NCI-H226 (cell line): ENCODE data around the gene FBRSL1.

Experiments
- DNase-seq: peaks from one replicate; pipeline ENCODE4 v3.0.0-alpha.2; 2015

Gene FBRSL1

DNA sequence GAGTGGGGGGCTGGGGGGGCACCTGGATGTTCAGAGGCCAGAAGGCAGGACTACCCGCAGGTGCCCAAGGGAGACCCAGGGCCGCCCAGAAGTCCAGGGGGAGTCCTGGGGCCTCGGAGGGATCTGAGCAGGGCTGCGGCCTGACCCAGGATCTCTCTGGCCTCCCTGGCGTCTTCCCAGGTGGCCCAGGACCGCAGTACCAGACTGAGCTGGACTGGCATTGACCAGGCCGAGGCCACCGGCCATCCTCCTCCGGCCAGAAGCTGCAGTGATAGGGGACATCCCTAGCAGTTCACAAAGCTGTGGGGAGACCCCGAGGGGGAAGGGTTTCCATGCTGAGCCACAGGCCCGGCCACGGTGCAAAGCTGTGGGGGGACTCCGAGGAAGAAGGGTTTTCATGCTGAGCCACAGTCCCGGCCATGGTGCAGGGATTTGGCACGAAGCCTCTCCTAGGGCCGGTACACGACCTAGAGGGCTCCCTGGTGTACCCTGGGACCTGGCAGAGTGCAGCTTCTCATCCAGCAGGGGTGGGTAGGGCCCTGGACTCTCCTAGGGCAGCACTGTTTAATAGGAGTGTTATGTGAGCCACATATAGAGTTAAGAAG, 24.4 kb downstream of the FBRSL1 start:
- DNase-seq = no peak

DNA sequence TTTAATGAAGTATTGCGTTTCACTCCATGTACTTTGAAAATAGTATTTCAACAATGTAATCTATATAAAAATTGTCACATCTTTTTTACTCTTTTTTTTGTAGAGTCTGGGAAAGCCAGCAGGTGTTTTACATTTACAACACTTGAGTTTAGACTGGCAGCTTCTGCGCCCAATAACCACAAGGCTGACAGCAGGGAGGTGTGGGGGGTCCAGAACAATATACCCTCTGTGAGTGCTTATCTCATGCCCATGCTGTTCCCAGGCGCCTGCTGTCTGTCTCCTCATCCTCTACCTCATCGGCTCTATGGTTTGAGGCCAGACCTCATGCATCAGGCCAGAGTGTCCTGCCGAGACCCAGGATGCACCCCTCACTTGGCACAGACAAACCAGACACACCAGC, 24.9 kb downstream of the FBRSL1 start:
- DNase-seq = no peak

DNA sequence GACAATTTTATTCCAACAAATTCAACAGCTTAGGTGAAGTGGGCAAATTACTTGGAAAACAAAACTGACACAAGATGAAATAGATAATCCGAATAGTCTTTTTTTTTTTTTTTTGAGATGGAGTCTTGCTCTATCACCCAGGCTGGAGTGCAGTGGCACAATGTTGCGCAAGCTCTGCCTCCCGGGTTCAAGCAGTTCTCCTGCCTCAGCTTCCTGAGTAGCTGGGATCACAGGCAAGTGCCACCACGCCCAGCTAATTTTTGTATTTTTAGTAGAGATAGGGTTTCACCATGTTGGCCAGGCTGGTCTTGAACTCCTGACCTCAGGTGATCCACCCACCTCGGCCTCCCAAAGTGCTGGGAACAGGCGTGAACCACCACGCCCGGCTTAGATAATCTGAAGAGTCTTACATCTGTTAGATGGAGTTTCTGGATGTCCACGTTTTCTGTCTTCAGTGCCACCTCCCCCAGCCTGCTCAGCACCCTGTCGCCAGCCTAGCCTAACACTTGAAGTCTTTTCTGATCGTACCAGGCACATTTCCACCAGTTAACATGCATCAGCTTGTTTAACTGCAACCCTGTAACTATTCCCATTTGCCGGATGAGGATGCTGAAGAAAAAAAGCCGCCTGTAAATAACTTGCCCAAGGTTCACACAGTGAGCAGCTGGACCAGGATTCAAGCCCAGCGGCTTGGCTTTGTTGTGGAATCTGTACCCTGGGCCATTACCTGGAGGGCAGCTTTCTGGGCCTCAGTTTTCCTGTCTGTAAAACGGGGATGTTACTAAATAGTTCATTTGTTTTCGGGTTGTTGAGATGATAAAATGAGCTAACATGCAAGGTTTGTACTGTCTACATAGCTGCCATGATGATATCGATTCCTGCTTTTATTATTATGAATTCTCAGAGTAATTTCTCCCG, 26.4 kb downstream of the FBRSL1 start:
- DNase-seq = no peak

DNA sequence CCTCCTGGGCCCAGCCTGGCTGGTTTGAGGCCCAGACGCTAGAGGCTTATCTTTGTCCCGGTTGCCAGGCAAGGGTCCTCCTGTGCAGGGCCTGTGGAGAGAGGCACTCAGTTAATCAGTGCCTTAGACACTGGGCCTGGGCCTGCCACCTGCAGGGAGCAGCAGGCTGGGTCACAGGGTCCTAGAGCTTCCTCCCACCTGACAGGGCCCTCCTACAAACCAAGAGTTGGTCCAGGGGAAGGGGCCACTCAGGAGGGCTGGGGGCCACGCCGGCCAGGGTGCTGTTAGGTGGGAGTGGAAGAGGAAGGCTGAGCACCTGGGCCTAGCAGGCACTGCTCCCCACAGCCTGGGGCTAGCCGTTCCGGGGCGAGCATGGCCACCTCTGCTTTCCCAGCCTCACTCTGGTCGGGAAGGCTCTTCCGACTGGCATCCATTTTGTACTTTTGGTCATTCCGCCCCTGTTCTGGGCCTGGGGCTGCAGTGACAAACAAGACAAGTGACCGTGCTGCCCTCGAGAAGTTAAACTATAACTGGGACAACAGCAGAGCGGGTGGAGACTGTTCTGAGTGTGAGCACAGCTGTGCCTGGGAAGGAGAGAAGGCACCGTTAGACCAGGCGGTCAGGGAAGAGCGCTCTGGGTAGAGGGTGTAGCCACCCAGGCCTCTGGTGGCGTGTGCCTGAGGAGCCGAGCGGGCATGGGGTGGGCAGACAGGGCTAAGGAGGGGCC, 27.2 kb downstream of the FBRSL1 start:
- no peak for DNase-seq

DNA sequence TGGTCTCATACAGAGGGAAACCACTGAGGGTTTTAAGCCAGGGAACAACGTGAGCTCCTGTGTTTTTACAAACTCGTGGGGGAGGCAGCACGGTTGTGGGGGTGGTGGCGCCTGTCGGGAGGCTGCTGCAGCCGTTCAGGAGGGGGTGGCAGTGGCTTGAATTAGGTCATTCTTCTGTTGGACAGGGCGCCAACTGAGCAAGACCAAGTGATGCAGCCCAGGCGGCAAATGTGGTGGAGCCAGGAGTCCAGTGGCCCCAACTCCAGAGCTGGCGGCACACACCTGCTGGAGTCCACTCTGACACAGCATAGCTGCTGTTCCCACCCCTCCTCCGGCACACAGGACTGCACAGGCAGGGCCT, 27.8 kb downstream of the FBRSL1 start:
- DNase-seq = no peak

DNA sequence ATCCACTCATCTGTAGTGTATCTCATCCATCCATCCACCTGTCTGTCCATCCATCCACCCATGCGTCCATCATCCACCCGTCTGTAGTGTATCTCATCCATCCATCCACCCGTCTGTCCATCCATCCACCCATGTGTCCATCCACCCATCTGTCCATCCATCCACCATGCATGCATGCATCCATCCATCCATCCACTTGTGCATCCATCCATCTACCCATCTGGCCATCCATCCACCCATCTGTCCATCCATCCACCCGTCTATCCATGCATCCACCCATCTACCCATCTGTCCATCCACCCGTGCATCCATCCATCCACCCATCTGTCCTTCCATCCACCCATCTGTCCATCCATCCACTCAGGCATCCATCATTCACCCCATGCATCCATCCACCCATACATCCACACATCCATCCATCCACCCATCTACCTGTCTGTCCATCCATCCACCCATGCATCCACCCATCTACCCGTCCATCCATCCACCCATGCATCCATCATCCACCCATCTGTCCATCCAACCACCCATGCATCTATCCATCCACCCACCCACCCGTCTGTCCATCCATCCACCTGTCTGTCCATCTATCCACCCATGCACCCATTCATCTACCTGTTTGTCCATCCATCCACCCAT, 28.5 kb downstream of the FBRSL1 start:
- DNase-seq = no peak

DNA sequence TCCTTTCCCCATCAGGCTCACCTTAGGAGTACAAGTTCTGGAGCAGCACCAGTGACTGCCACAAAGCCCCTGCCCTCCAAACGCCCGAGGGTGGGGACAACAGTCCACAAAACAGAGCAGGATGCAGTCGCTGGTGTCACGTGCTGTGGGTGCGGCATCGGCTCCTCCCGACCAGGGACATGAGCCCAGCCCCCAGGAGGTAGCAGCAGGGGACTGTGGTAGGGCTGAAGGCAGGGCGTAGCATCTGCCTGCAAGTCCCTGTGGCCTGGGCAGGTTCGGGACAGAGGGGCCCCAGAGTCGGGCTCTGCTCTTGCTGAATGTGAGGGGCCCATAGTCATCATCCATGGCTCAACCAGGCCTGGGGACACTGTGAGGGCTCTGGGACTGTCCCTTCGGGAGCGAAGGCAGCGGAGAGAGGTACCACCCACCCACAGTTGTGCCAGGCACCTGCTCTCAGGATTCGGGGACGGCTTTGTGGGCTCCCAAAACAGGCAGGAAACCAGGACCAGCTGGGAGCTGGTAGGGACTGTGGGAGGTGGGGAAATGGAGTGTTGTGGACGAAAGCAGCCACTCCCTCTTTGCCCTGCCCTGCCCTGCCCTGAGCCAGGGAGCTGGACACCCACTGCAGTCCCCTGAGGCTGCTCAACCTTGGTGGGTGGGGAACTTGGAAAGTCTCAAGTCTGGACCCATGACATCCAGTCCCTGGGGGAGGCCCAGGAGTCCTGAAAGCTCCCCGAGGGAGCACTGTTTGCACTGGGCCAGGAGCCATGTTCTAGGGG, 30.7 kb downstream of the FBRSL1 start:
- DNase-seq = no peak

DNA sequence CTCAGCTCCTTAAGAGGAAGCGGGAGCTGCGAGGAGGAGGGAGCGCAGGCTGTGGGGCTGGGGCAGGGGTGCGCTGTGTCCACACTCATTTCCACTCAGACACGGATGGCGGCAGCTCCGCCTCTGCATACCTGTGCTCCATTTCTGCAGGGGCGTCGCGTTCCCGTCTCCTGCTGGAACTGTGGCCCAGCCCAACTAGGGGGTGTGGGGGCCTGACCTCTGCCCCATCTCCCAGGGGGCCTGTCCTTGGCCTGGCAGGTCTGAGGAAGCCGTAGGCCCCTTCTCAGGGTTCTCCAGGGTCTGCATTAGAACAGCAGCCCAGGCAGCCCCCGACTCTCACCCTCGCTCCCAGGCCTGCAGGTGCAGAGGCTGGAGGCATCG, 31.2 kb downstream of the FBRSL1 start:
- DNase-seq = no peak

DNA sequence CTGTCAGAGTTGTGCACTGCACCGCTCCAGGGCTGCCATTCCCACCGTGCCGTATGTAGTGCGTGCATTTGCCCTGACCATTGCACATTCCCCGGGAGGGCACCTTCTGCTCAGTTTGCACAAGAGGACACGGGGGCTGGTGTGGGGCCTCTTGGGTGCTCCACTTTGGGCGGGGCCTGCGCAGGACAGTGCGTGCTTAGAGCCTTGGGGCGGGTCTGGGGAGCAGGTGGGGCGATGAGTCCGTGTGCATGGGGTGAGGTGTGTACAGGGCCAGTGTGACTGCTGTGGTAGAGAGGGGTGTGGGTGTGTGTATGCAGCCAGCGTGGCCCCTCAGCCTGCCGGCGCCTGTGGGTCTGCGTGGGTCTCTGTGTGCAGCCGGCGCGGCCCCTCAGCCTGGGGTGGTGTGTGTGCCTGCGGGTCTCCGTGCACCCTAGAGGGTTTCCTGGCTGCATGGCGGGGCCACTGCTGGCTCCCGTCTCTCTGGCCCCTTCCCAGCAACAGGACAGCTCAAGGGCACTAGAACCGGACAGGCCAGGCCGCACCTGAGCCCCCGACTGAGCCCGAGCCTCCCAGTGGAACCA, 31.9 kb downstream of the FBRSL1 start:
- DNase-seq = no peak

DNA sequence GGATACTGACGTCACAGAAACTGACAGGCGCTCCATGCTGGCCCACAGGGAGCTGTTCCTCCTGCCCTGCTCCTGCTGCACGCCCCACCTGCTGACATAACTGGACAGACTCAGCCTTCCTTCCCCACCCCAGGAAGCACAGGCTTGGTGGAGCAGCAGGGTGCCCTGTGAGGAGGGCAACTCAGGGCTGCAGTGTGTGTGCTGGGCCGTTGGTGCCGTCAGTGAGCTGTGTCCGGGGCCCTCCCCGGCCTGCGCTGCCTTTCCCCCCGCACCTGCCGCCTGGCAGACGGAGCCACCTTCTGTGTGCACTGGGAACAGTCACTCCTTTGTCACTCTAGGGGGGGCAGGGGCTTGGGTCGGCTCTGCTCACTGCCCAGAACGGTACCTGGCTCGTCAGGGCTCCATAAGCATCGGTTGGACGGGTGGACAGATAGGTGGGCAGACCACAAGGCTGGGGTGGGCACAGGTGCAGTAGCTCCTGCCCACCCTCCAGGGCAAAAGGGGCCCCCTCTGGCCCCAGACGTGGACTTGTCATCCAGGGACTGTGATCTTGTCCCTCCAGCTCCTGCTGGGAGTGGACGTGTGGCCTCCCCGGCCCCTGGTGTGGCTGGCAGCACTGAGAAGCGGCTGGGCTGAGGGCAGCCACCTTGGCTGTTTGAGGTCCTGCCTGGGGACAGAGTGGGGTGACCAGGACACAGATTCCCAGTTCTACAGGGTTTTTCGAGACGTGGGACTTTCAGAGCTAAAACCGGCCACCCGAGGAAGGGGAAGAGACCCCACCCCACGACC, 32.8 kb downstream of the FBRSL1 start:
- no peak for DNase-seq

DNA sequence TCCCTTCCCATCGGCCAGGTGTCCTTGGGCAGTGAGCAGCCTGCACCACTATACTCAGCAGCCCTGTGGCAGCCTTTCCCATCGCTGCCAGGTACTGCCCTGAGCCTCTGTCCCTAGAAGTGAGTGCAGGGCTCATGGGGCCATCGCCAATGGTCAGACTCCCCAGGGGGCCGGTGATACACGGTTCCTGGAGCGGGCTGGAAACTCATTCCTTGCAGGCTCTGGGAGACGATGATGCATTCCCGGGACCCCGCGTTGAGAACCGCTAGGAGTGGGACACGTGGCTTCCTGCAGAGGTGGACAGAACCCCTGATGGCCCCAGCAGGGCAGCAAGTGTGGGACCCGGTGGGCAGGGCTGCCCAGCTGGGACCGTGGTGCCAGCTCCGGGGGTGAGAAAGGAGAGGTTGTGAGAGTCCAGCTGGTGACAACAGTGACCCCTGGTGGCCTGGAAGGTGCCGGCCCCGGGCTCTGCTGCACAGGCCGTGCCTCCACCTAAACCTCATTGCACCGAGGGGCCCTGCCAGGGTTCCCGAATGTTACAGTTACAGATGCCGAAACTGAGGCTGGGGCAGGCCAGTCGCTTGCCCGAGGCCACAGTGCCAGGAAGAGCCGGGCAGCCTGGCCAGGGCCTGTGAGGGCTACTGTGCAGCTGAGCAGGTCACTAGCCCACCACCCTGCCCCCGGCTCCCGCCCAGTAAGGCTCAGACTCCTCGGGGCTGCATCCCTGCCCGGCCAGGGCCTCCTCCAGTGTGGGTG, 33.8 kb downstream of the FBRSL1 start:
- DNase-seq = peak; percentile 44

DNA sequence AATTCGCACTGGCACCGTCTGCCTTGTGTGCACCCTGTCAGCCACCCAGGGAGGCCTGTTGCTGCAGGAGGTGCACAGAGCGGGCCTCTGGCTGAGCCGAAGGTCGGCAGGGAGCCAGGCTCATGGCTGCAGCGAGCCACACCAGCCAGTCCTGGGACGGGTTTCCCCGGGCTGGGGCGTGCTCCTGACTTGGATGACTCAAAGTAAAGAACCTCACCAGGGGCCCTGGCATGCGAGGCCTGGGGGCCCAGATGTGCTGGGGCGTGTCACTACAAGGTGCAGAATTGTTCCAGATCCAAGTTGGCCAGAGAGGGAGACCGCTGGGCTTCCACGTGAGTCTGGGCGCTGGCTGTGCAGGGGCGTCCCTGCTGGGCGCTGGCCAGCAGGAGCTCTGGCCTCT, 34.5 kb downstream of the FBRSL1 start:
- DNase-seq = peak; percentile 95

DNA sequence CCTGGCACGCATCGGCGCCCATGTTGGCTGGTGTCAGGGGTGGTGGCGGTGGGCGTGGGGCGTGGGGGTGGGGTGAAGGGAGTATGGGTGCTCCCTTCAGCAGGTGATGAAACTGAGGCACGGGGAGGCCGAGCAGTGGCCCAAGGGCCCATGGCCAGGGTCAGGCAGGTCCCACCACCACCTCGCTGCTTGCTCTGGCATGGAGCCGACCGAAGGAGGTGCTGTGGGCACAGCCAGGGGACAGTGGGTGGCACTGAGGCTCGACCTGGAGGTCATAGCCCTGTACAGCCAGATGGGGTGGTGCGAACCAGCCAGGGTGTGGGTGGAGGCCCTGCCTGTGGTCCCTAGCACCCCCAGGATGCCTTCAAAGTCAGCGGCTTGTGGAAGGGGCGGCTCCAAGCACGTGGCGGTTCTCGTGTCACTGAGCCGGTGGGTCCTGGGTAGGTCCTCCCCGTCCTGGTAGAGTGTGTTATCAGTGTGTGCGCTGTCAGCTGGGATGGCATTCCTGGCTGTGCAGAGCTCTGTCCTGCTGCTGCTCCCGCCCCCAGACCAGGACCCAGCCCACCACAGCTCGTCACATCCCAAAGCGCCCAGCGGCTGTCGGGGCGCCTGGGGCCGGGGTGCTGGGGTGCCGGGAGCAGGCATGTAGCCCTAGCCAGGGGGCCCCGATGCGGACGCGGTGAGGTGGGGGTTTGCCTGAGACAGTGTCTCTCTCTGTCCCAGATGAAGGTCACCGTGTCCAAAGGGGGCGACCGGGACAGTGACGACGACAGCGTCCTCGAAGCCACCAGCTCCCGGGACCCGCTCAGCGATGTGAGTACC, 35.3 kb downstream of the FBRSL1 start:
- no peak for DNase-seq

DNA sequence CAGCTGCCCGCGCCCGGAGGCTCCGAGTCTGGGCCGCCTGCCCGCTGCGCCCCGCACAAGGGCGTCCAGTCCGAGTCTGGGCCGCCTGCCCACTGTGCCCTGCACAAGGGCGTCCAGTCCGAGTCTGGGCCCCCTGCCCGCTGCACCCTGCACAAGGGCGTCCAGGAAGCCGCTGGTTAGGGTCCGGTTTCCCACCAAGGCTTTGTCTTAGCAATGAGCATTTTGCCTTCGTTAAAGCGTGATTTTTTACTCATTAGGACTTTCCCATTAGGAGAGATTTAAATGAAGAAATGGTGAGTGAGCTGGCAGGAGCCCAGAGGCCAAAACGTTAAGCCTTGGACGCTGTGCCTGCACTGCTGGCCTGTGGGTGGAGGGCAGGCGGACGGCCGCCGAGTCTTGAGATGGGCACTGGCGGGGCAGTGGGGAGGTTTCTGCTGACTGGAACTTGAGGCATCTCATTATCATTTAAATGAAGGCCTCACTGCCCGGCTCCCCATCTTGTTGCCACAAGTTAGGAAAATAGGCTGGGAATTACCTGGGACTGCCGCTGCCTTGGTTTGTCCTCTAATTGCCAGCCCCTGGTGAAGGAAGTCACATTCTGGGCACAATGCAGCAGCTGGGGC, 36.0 kb downstream of the FBRSL1 start:
- no peak for DNase-seq

DNA sequence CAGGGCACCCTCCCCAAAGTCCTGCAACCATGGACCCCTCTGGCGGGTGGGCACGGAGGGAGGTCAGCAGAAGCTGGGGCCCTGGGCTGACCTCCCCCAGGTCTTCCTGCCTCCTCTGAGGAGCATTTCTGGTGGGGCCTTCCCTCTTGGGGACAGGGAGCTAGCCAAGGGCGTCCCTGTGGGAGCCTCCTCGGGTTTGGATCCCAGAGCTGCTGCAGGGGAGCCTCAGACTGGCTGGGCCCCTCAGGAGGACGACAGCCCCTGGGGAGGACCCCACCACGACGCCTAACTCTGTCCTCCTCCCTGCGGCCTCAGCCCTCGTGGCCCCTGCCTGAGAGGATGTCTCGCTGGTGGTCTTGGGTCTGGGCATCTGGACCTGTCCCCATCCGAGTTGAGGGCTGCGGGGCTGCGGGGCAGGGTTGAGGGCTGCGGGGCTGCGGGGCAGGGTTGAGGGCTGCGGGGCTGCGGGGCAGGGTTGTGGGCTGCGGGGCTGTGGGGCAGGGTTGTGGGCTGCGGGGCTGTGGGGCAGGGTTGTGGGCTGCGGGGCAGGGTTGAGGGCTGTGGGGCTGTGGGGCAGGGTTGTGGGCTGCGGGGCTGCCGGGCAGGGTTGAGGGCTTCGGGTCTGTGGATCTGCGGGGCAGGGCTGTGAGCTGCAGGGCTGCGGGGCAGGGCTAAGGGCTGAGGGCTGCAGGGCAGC, 37.4 kb downstream of the FBRSL1 start:
- no peak for DNase-seq

DNA sequence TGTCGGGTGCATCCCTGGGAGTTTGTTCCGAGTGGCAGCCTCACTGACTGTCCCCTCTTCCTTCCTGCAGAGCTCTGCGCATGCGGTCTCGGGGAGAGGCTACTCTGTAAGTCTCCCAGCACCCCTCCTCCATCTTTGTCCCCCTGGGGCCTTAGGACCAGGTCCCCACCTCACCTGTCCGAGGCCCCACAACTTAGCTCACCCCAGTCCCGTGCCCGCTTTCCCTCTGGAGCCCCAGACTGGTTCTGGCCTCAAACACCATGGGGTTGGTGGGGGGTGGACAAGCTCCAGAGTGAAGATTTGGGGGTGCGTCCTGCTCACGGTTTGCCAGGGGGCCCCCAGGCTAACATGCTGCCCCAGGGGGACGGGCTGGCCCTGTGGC, 37.9 kb downstream of the FBRSL1 start:
- DNase-seq = no peak

DNA sequence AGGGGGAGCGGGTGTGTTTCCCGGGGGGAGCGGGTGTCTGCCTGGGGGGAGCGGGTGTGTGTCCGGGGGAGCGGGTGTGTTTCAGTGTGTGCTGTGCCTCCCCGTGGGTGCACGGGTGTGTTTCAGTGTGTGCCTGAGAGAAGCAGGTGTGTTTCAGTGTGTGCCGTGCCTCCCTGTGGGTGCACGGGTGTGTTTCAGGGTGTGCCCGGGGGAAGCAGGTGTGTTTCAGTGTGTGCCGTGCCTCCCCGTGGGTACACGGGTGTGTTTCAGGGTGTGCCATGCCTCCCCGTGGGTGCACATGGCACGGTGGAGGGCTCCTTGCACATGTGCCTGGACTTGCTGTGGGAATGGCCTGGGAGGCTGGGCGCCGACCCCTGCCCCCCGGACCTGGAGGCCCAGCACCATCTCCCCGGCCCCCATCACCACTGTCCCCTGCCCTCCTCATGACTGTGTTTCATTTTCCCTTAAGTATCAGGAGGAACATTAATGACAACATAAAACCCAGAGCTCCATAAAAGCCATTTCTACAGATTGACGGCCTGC, 38.7 kb downstream of the FBRSL1 start:
- no peak for DNase-seq

DNA sequence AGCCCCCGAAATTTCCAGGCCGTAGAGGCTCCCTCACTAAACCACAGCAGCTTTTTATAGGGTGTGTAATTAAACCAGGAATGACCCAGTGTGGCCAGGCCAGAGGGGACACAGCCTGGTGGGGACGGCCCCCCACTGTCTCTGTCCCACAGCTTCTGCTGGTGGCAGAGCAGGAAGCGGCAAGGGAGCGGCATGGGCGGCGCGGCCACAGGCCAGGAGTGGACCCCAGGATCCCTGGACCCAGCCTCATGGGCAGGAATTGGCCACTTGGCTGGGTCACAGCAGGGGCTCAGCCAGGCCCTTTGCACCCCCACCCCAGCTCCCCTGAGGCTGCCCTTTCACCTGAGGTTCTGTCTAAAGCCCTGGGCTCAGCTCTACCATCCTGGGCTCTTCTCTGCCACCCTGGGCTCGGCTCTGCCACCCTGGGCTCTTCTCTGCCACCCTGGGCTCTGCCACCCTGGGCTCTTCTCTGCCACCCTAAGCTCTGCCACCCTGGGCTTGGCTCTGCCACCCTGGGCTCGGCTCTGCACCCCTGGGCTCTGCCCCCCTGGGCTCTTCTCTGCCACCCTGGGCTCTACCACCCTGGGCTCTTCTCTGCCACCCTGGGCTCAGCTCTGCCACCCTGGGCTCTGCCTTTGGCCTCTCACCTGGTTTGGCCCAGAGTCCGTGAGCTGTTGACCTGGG, 39.3 kb downstream of the FBRSL1 start:
- DNase-seq = no peak
